GM21576 (cell line): ENCODE data around the gene UBE2I.

Source experiments
- ATAC-seq: cut with Tn5 transposase; IDR thresholded peaks from one replicate; pipeline ENCODE4 v1.9.1; 2021; ENCODE audit warnings: mild to moderate bottlenecking, moderate library complexity; ENCODE audit not compliant: unreplicated experiment

Gene UBE2I

GRCh38 chr16:1277151-1277598 is 32.3 kb upstream of the UBE2I start:
- no peak for ATAC-seq

- ATAC-seq, result no peak
These were observed 31.7 kb upstream of the UBE2I start for GRCh38 chr16:1277617-1278282.

DNA sequence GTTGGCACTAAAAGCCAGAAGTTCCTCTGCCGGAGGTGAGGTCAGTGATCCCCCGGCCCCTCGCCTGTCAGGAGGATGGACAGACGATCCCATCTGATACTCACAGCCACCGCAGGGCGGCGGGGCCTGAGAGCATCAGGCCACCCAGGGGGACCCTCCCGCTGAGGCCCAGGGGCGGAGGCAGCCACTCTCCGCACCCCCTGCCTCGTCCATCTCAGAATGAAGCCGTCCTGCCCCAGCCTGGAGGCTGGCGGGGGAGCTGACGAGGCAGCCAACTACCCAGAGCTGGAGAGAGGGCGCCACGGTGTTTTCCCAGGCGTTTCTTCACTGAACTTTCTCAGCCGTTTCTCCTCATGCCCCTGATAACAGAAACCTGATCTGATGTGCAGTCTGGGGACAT is 31.0 kb upstream of the UBE2I start:
- no peak for ATAC-seq

DNA sequence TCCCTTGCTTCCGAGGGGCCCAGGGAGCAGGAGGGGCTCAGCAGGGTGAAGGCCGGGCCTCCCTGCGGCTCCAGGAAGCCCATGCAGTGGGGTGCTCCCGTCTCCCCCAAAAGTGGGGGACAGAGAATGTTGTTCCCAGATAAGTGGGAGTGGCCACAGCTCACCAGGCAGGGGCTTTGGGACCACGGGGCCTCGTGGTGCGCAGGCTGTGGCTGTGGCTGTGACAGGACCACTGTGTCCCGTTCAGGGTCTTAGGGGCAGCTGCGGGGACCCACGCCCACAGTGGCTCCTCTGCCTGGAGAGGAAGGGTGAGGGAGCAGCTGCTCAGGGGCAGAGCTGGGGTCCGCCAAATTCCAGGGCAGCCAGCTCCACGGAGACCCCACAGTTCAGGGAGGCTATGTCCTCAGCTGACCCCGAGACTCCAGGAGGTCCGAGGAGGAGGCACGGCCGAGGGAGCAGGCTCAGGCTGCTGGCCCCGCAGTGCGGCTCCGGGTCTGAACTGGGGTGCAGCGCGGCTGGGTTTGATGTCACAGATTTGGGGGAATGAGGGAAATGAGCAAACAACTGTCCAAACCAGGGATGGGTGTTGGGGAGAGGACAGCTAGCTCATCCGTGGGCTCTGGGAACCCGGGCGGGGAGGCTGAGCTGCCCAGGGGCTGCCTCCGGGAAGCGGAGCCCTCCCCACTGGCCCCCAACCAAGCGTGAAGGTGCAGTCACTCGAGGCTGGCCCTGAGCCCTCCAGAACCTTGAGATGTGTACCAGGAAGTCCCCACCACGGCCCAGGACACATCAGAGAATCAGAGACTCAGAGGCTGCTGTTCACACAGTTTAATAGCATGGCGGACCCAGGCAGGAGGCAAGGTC is 30.1 kb upstream of the UBE2I start:
- no peak for ATAC-seq

GRCh38 chr16:1279945-1280589 is 29.4 kb upstream of the UBE2I start:
- ATAC-seq, result no peak

DNA sequence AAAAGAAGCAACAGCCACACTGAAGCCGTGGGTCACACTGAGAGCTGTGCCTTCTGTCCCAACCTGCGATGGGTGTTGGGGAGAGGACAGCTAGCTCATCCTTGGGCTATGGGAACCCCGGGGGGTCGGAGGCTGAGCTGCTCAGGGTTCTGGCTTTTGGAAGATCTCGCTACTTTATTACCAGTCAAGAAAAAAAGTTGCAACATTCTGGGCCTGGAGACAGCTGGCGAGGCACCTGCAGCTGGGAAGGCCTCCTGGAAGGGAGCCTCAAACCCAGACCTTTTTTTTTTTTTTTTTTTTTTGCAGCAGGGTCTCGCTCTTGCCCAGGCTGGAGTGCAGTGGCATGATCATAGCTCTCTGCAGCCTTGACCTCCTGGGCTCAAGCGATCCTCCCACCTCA is 28.7 kb upstream of the UBE2I start:
- ATAC-seq, result no peak

DNA sequence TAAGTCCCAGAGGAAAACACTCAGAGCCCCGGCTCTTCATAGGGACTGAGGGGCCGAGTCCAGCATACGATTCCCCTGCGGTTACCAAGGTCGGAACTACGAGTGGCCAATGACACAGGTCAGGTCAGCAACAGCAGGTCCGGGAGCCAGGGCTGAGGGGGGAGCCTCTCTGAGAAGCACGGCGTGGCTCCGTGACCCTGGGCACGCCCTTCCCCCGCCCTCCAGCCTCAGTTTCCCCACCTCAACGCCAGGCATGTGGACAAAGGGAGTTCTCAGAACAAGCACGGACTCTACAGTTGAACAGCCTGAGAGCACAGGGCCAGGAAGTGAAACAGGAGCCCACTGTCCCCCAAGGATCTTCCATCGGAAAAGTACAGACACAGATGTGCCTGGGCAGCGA is 27.9 kb upstream of the UBE2I start:
- no peak for ATAC-seq

DNA sequence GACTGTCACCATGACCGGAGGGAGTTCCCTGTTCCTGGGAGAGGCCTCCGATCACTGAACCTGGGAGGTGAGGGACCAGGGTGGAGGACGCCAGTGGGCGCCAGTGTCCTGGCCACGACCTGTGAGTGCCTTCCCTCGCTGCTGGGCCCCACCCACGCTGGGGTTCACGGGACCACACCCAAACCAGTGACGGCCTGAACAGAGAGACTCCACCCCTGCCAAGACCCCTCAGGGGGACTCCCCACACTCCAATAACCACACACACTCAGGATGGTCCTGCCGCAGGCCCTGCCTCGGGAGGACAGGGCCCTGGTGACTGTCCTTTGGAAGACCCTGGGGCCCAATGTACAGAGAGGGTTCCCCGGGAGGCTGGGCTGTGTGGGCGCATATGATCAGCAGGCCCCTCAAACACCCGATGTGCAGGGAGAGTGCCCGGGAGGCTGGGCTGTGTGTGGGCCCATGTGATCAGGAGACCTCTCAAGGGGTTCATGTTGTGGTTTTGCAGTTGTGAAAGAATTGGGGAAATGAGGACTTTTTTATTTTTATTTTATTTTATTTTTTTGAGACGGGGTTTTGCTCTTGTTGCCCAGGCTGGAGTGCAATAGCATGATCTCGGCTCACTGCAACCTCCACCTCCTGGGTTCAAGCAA is 27.0 kb upstream of the UBE2I start:
- ATAC-seq, result no peak

DNA sequence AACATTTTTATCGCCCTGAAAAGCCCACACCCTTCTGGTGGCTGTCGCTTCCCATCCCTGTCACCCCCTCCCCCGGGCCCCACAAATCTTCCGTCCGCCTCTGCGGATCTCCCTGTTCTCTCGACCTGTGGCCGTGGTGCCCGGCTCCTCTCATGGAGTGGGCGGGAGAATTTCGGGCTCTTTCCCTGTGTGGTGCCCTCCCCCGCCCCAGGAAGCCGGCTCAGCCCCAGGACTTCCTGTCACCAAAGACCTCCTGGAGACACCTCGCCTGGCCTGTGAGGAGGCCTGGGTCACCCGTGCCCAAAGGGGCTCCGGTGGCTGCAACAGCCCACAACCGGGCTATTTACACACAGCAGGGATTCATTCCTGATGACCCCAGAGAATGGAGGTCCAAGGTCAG is 26.1 kb upstream of the UBE2I start:
- no peak for ATAC-seq

DNA sequence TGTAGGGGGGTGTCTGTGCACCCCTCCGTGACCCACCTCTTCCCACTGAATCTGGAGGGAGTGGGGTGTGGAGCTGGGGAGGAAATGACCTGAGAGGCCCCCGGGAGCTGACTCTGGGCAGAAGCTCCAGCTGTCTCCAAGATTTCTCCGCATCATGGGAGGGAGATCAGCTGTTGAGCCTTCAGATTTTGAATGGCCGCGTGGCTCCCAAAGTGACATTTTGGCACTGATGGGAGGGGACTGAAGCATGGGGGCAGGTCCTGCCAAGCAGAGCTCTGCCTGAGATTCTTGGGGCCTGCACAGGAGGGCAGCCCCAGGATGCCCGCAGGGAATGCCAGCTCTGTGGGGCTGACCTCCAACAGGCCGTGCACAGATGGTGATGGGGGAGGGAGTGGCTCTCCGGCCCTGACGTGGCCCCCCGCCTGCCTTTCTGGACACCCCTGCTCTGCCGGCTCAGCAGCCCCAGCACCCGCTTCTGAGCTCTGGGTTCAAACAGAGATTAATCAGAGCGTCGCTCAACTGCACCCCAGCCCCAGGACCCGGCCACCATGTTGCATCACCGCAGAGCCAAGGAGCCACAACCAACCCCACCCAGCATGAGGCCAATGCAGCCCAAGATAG is 25.3 kb upstream of the UBE2I start:
- no peak for ATAC-seq

DNA sequence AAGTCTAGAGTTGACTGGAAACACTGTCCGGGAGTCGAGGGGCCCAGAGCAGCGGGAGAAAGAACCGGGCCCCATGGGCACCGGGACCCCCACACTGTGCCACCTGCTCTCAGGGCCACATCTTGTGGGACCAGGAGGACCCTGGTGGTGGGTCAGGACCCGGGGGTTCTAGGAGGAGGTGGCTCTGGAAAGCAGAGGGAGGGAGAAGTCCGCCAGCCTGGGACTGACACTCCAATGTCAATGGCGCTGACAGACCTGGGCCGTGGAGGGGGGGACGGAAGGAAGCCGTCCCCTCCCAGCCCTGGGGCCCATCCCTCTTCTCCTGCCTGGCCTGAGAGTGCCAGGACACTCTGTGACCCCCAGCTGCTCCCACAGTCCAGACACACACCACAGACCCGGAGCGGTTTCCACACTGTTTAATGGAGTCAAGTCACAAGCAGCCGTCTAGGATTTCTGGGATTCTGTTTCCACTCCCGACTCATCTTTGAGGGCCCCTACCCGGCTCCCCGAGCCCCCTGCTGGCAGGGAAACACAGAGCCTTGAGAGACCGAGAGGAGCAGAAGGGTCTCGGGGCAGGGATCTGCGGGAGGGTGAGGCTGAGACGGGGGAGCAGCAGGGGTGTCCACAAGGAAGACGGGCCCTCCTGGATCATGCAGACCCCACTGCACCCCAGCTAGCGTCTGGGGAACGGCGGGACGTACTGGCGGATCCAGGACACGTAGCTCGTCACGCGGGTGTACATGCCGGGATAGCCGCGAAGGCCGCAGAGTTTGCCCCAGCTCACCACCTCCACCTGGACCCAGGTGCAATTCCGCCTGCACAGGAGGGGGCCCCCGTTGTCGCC is 23.5 kb upstream of the UBE2I start:
- no peak for ATAC-seq

DNA sequence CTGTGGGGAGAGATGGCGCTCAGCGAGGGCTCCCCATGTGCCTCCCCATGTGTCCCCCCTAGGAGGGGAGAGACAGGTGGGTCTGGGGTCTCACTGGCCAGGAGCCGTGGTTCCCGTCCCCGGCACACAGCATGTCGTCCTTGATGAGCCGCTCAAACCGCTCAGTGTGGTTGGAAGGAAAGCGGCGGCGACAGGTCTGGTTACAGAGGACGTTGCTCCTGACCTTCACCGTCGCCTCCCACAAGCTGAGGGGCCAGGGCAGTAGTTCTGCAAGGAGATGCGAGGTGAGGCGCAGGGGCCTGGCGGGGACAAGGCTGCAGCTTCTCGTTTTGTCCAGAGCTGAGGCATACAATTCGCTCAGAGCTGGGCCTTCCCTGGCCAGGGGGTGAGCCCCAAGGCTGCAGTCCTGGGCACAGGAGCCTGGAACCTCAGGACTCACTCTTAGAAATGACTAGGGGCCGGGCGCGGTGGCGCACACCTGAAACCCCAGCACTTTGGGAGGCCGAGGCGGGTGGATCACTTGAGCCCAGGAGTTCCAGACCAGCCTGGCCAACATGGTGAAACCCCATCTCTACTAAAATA is 22.8 kb upstream of the UBE2I start:
- ATAC-seq, result no peak

- ATAC-seq, result no peak
These were observed 21.3 kb upstream of the UBE2I start for GRCh38 chr16:1287982-1288670.

DNA sequence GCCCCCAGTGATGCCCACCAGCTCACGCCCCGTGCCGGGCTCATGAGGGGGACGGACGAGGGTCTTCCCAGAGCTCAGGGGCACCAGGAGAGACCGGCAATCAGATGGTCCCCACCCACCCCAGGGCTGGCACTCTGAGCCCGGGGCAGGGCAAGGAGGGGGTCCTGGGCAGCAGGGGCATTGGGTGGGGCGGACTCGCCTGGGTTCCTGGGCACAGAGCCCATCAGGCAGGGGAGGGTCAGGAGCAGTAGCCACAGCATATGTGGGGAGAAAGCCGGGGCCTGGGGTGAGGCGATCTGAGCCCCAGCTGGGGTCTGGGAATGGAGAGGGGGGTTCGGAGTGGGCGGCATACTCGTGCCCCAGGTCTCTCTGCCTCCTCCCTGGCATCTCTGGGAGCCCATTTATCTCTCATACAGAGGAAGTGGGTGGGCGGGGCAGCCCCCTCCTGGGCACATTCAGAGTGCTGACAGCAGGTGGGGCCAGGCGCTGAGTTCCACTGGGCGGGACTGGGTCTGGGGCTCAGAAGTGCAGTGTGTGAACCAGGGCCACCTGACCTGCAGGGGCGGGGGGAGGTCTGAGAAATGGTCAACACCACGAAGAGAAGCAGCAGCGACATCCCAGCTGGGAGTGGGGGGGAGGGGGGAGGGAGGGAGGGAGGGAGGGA is 20.5 kb upstream of the UBE2I start:
- ATAC-seq, result no peak

DNA sequence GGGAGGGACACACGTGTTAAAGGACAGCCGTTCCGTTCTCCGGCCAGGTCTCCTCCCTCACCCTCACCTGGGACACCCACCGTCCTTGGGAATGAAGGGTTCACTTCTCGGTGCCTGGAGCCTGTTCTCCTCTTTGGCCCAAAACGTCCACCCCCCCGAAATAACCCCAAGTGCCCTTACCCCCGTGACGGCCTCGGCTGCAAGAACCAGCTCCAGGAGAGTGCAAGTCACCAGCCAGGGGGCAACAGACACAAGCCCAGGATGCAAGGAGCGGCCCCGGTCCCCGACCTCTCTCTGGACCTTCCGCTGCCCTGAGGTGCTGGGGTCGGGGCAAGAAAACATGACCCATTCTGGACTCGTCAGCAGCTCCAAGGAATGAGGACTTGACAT is 20.0 kb upstream of the UBE2I start:
- ATAC-seq, result no peak

DNA sequence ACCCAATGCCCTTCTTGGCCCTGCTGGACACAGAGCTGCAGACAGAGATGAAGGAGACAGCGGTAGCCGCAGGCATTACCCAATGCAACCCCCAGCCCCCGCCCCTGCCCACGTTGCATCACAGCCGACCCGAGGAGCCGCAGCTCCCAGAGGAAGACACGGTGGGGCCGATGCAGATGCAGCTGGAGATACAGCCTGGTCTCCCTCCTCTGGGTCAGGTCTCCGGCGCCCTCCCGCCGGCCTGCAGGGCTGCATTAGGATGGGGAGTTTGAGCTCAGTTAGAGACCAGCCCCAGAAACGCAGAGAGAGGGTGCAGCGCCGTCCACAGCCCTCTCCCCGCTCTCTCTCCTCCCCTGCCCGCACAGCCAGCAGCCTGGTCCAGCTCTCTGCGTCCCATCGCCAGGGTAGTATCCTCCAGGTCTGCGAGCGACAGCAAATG is 19.4 kb upstream of the UBE2I start:
- ATAC-seq, result no peak

GRCh38 chr16:1290860-1291575 is 18.4 kb upstream of the UBE2I start:
- ATAC-seq, result no peak

- no peak for ATAC-seq
These were observed 17.9 kb upstream of the UBE2I start for GRCh38 chr16:1291576-1291974.
